Esophagus muscularis mucosa (tissue), 4 donors: Measurements from ENCODE around the gene NOX5. TPM values are rescaled to one million over a fixed set of nuclear protein-coding genes. Genes with fewer than 3 reads are reported as not detected.

ENCODE experiments used
- DNase-seq: peaks from one replicate; pipeline ENCODE4 v3.0.0-alpha.2; 2017; ENCODE audit errors: extremely low spot score
- H3K27ac ChIP-seq, 4 donors: fragments of 200-600 bp; sonication (generic); replicated peaks in 1 of 4; 1 replicate in 3 of 4; 2 replicates in 1 of 4; pipeline ENCODE4 v1.5.1; 2016 to 2019; ENCODE audit warnings: mild to moderate bottlenecking in 1 of 4
- H3K27me3 ChIP-seq, 4 donors: fragments of 200-600 bp; sonication (generic); one replicate each; pipeline versions ENCODE4 v1.5.1 to v1.6.0; 2016 to 2019
- H3K36me3 ChIP-seq, 4 donors: fragments of 200-600 bp; sonication (generic); one replicate each; pipeline ENCODE4 v1.5.1; 2016 to 2019
- H3K4me1 ChIP-seq, 4 donors: fragments of 200-600 bp; sonication (generic); one replicate each; pipeline ENCODE4 v1.5.1; 2016 to 2019
- H3K4me3 ChIP-seq, 4 donors: fragments of 200-600 bp; sonication (generic); 1 replicate in 2 of 4; 2 replicates in 2 of 4; pipeline ENCODE4 v1.5.1; 2016 to 2019; ENCODE audit warnings: mild to moderate bottlenecking in 4 of 4, moderate library complexity in 1 of 4
- H3K9me3 ChIP-seq, 4 donors: fragments of 200-600 bp; sonication (generic); 1 replicate in 3 of 4; 2 replicates in 1 of 4; pipeline ENCODE4 v1.5.1; 2016 to 2019
- CTCF ChIP-seq, 3 experiments: fragments of 200-600 bp in 2 of 3; fragments of 450-650 bp in 1 of 3; sonication (generic) in 2 of 3; IDR thresholded peaks; one replicate each; pipeline ENCODE4 v1.5.1; 2017 to 2019; ENCODE audit warnings: antibody characterized with exemption in 3 of 3, mild to moderate bottlenecking in 2 of 3, moderate library complexity in 1 of 3
- EP300 ChIP-seq: sonication (generic); formaldehyde crosslinking; IDR thresholded peaks from one replicate; pipeline ENCODE4 v1.6.1; 2017; ENCODE audit warnings: antibody characterized with exemption
- POLR2A ChIP-seq: fragments of 450-650 bp; IDR thresholded peaks from one replicate; pipeline ENCODE4 v1.6.1; 2017; ENCODE audit warnings: antibody characterized with exemption, moderate library complexity, mild to moderate bottlenecking, low read depth
- POLR2AphosphoS5 ChIP-seq, 2 donors: sonication (generic); formaldehyde crosslinking; IDR thresholded peaks; one replicate each; pipeline ENCODE4 v1.6.1; 2017; ENCODE audit warnings: antibody characterized with exemption in 2 of 2
- WGBS: methylation state at CpG from one replicate; pipeline ENCODE4 v1.1.5; 2018; 5-methylcytosine and 5-hydroxymethylcytosine counted together
- intact Hi-C: fragments of 100-400 bp; cut with DNase I; formaldehyde crosslinking; loops from one replicate; pipeline ENCODE4 v1.15.1; 2023
- total RNA-seq, 4 donors: library from RNA; depleted of rRNA; stranded (reverse); fragments of >200 nt; gene quantifications; one replicate each; pipeline versions ENCODE4 v1.1.0 to v1.2.1, GENCODE V29; 2016

Gene NOX5
- total RNA-seq, 4 donors from 2014 or later: under 0.01 to 0.66 (median 0.34) TPM

- WGBS: 97% methylated on average over 3 of the region's 3 CpGs
- intact Hi-C loops: no loop called here
- TF ChIP-seq EP300 (no peak), POLR2A (no peak), CTCF (IDR thresholded peaks at IDR 0.05) (no peak), POLR2AphosphoS5 (IDR thresholded peaks at IDR 0.05) (no peak)
- Histone ChIP-seq H3K27ac (no peak overlapping the region), H3K27me3 (peaks cover 0 to 47% (median 0%) of the 10 kb centered on the region in 4 donors), H3K36me3 (no peaks in the 10 kb centered on the region), H3K9me3 (no peaks in the 10 kb centered on the region), H3K4me3 (no peak overlapping the region), H3K4me1 (no peaks in the 10 kb centered on the region)
- DNase-seq: no peak
Observed at GRCh38 chr15:69038508-69038907, 24.0 kb downstream of the NOX5 start.

- Histone ChIP-seq H3K36me3 (no peaks in the 10 kb centered on the region), H3K4me3 (no peak overlapping the region), H3K4me1 (no peaks in the 10 kb centered on the region), H3K9me3 (no peaks in the 10 kb centered on the region), H3K27me3 (peaks cover 0 to 36% (median 0%) of the 10 kb centered on the region in 4 donors), H3K27ac (no peak overlapping the region)
- 95% methylated on average over 5 of the region's 6 CpGs for WGBS
- no peak for TF ChIP-seq EP300
- TF ChIP-seq POLR2A: no peak
- no peak for TF ChIP-seq CTCF (IDR thresholded peaks at IDR 0.05)
- TF ChIP-seq POLR2AphosphoS5 (IDR thresholded peaks at IDR 0.05): no peak
- DNase-seq: no peak
- intact Hi-C loops: no loop called here
Observed at GRCh38 chr15:69039516-69040225, 25.2 kb downstream of the NOX5 start.

GRCh38 chr15:69042531-69042930 lies 28.0 kb downstream of the NOX5 start:
- 96% methylated on average over 4 of the region's 5 CpGs for WGBS

GRCh38 chr15:69045802-69046201 lies 31.3 kb downstream of the NOX5 start:
- no peaks in the 10 kb centered on the region for H3K27me3 ChIP-seq
- no peak overlapping the region for H3K4me3 ChIP-seq
- H3K36me3 ChIP-seq: no peaks in the 10 kb centered on the region
- TF ChIP-seq EP300 (no peak), POLR2AphosphoS5 (IDR thresholded peaks at IDR 0.05) (no peak), CTCF (IDR thresholded peaks at IDR 0.05) (no peak), POLR2A (no peak)
- H3K27ac ChIP-seq: no peak overlapping the region
- no peaks in the 10 kb centered on the region for H3K9me3 ChIP-seq
- DNase-seq: no peak
- WGBS: 76% methylated on average over 8 of the region's 8 CpGs
- intact Hi-C loops: no loop called here
- no peaks in the 10 kb centered on the region for H3K4me1 ChIP-seq

More at GRCh38 chr15:69042531-69042930, 28.0 kb downstream of the NOX5 start:
- Histone ChIP-seq H3K9me3 (no peaks in the 10 kb centered on the region), H3K4me3 (no peak overlapping the region), H3K4me1 (no peaks in the 10 kb centered on the region), H3K27ac (no peak overlapping the region), H3K27me3 (peaks cover 0 to 7% (median 0%) of the 10 kb centered on the region in 4 donors), H3K36me3 (no peaks in the 10 kb centered on the region)
- no peak for DNase-seq
- intact Hi-C loops: no loop called here
- TF ChIP-seq EP300 (no peak), POLR2A (no peak), CTCF (IDR thresholded peaks at IDR 0.05) (no peak), POLR2AphosphoS5 (IDR thresholded peaks at IDR 0.05) (no peak)

- intact Hi-C loops: no loop called here
- TF ChIP-seq POLR2A: no peak
- no peak for TF ChIP-seq CTCF (IDR thresholded peaks at IDR 0.05)
- TF ChIP-seq EP300: no peak
- no peak for DNase-seq
Observed at GRCh38 chr15:69046781-69047180, 32.3 kb downstream of the NOX5 start.

More at GRCh38 chr15:69046781-69047180, 32.3 kb downstream of the NOX5 start:
- H3K9me3 ChIP-seq: no peaks in the 10 kb centered on the region
- H3K27me3 ChIP-seq: no peaks in the 10 kb centered on the region
- H3K27ac ChIP-seq: no peak overlapping the region
- H3K4me1 ChIP-seq: no peaks in the 10 kb centered on the region
- no peaks in the 10 kb centered on the region for H3K36me3 ChIP-seq
- 88% methylated on average over 5 of the region's 5 CpGs for WGBS
- no peak overlapping the region for H3K4me3 ChIP-seq
